IPS-18c (cell line): ENCODE results near the gene VCAN.
A peak's percentile ranks its signal among the peaks of the same experiment; 100 is the strongest.

Experiments
- H3K4me3 ChIP-seq: 2 replicates; pipeline ENCODE4 v1.7.0; 2013; ENCODE audit warnings: low read depth, mild to moderate bottlenecking, low read length, moderate library complexity; ENCODE audit not compliant: insufficient read depth
- H3K9me3 ChIP-seq: one replicate; pipeline ENCODE4 v1.6.1; 2013; ENCODE audit warnings: mild to moderate bottlenecking, low read length, moderate library complexity; ENCODE audit not compliant: control insufficient read depth, insufficient read depth

Gene VCAN

GRCh38 chr5:83450967-83451248, 20.6 kb upstream of the VCAN start:
- no peak overlapping the region for H3K4me3 ChIP-seq
- H3K9me3 ChIP-seq, result no peaks in the 10 kb centered on the region

GRCh38 chr5:83451955-83452354, 19.6 kb upstream of the VCAN start:
- Histone ChIP-seq H3K4me3 (no peak overlapping the region), H3K9me3 (no peaks in the 10 kb centered on the region)

GRCh38 chr5:83453937-83454336, 17.6 kb upstream of the VCAN start:
- Histone ChIP-seq H3K9me3 (no peaks in the 10 kb centered on the region), H3K4me3 (no peak overlapping the region)

GRCh38 chr5:83464261-83464660, 7.3 kb upstream of the VCAN start:
- H3K9me3 ChIP-seq, result no peaks in the 10 kb centered on the region
- H3K4me3 ChIP-seq, result peak overlapping the region; percentile 29

GRCh38 chr5:83467371-83468035, 4.0 kb upstream of the VCAN start:
- H3K4me3 ChIP-seq, result no peak overlapping the region
- no peaks in the 10 kb centered on the region for H3K9me3 ChIP-seq

GRCh38 chr5:83469075-83469474, 2.5 kb upstream of the VCAN start:
- H3K4me3 ChIP-seq, result no peak overlapping the region
- no peaks in the 10 kb centered on the region for H3K9me3 ChIP-seq

GRCh38 chr5:83470526-83471404, 779 bp upstream of the VCAN start:
- H3K4me3 ChIP-seq, result peak overlapping the region; percentile 83; the same call in 1 of the 2 replicates

GRCh38 chr5:83472213-83472507, 616 bp downstream of the VCAN start:
- no peaks in the 10 kb centered on the region for H3K9me3 ChIP-seq
- H3K4me3 ChIP-seq, result peak overlapping the region; percentile 83

More at GRCh38 chr5:83470526-83471404, 779 bp upstream of the VCAN start:
- H3K9me3 ChIP-seq, result no peaks in the 10 kb centered on the region

GRCh38 chr5:83472508-83473345, 1.2 kb downstream of the VCAN start:
- Histone ChIP-seq H3K9me3 (no peaks in the 10 kb centered on the region), H3K4me3 (peak overlapping the region; percentile 83)

GRCh38 chr5:83473346-83474160, 2.0 kb downstream of the VCAN start:
- no peaks in the 10 kb centered on the region for H3K9me3 ChIP-seq
- peak overlapping the region; percentile 83 for H3K4me3 ChIP-seq

- H3K4me3 ChIP-seq, result peak overlapping the region; percentile 59
- H3K9me3 ChIP-seq, result no peaks in the 10 kb centered on the region
Observed at GRCh38 chr5:83474161-83474796, 2.7 kb downstream of the VCAN start.

GRCh38 chr5:83474991-83475390, 3.4 kb downstream of the VCAN start:
- H3K4me3 ChIP-seq, result peak overlapping the region; percentile 59; the same call in 1 of the 2 replicates
- no peaks in the 10 kb centered on the region for H3K9me3 ChIP-seq

GRCh38 chr5:83475391-83475863, 3.9 kb downstream of the VCAN start:
- Histone ChIP-seq H3K9me3 (no peaks in the 10 kb centered on the region), H3K4me3 (peak overlapping the region; percentile 59)

- no peak overlapping the region for H3K4me3 ChIP-seq
- no peaks in the 10 kb centered on the region for H3K9me3 ChIP-seq
Observed at GRCh38 chr5:83475935-83476814, 4.6 kb downstream of the VCAN start.

GRCh38 chr5:83482961-83483360, 11.4 kb downstream of the VCAN start:
- Histone ChIP-seq H3K9me3 (no peaks in the 10 kb centered on the region), H3K4me3 (no peak overlapping the region)

- Histone ChIP-seq H3K9me3 (no peaks in the 10 kb centered on the region), H3K4me3 (no peak overlapping the region)
Observed at GRCh38 chr5:83484294-83484693, 12.8 kb downstream of the VCAN start.
